Adipocyte (in vitro differentiated cells): ENCODE measurements around the gene PHGDH.

Source experiments
- DNase-seq: peaks from one replicate; pipeline ENCODE4 v3.0.0-alpha.2; 2015; ENCODE audit warnings: low read depth
- H3K27me3 ChIP-seq: replicated peaks from 2 replicates; pipeline ENCODE4 v1.7.0; 2013; ENCODE audit warnings: mild to moderate bottlenecking, low read length, moderate library complexity; ENCODE audit not compliant: control insufficient read depth, insufficient read depth
- H3K36me3 ChIP-seq: 2 replicates; pipeline ENCODE4 v1.7.0; 2013; ENCODE audit warnings: low read length, mild to moderate bottlenecking, moderate library complexity; ENCODE audit not compliant: control insufficient read depth, insufficient read depth, severe bottlenecking
- H3K4me1 ChIP-seq: 2 replicates; pipeline ENCODE4 v1.7.0; 2013; ENCODE audit warnings: mild to moderate bottlenecking, low read length, moderate library complexity; ENCODE audit not compliant: control insufficient read depth, insufficient read depth
- H3K4me3 ChIP-seq: 2 replicates; pipeline ENCODE4 v1.7.0; 2013; ENCODE audit warnings: mild to moderate bottlenecking, low read length, moderate library complexity
- H3K9ac ChIP-seq: 2 replicates; pipeline ENCODE4 v1.7.0; 2013; ENCODE audit warnings: mild to moderate bottlenecking, low read length, moderate library complexity
- H3K9me3 ChIP-seq: 2 replicates; pipeline ENCODE4 v1.7.0; 2013; ENCODE audit warnings: mild to moderate bottlenecking, low read length, moderate library complexity; ENCODE audit not compliant: control insufficient read depth

The PHGDH gene

DNA sequence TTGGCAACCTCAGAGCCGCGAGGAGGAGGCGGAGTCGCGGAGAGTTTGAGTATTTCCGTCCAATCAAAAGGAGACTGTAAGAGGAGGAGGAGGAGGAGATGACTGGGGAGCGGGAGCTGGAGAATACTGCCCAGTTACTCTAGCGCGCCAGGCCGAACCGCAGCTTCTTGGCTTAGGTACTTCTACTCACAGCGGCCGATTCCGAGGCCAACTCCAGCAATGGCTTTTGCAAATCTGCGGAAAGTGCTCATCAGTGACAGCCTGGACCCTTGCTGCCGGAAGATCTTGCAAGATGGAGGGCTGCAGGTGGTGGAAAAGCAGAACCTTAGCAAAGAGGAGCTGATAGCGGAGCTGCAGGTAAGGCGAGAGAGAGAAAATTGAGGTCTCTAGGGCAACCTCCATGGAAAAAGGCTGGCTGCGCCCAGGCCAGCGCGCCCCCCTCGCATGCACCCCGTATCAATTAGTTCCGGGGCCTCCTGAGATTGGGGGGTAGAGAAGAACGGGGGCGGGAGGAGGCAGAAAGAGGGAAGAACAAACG, at the start of gene PHGDH:
PHGDH (plus strand) TSS at position 131 of the 538 bp plus-strand sequence; CDS start at position 220, 89 bp downstream.
- peak within 1 kb of the TSS; percentile 86 for H3K9ac ChIP-seq
- no peaks in the 10 kb centered on the region for H3K9me3 ChIP-seq
- H3K36me3 ChIP-seq: no peaks in the 10 kb centered on the region
- peak; percentile 96 for DNase-seq
- peak within 1 kb of the TSS; percentile 83 for H3K4me3 ChIP-seq
- H3K27me3 ChIP-seq: no peaks in the 10 kb centered on the region
- H3K4me1 ChIP-seq: peaks cover 33% of the 10 kb centered on the region

DNA sequence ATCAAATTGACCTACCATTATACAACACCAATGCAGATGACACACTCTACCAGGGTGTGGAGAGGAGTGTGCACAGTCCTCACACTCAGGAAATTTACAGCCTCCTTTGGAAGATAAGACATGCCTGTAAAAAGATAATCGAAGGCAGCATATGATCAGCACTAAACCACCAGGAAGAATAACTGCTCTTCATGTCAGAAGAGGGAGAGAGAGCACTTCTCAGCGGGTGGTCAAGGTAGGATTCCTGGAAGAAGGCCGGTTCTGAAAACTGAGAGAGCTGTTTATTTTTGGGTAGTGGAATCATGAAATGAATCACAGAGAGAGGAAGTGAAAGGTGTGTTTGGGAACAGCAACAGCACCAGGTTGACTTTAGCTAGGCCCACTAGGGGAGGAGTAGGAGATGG, 49.7 kb upstream of the PHGDH start:
- Histone ChIP-seq H3K4me3 (no peak overlapping the region), H3K9ac (no peak overlapping the region), H3K27me3 (peaks cover 2% of the 10 kb centered on the region), H3K9me3 (no peaks in the 10 kb centered on the region), H3K4me1 (peaks cover 3% of the 10 kb centered on the region), H3K36me3 (no peaks in the 10 kb centered on the region)
- DNase-seq: no peak

DNA sequence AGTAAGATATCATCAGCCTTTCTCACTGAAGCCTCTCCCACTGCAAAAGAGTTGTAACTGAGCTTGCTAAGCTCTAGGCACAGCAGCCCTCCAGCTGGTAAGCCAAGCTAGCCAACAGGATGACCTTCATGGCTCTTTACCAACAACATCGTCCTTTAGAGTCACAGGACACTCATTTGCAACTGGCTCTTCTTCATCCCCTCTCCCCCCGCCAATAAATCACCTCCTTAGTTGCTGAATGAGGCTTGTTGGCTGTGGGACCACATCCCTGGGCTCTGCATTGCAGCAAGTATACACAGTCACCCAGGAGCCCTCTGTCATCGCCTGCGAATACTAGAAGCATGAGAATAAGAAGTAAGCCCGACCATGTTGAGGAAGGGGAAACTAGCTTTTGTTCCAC, 47.7 kb upstream of the PHGDH start:
- Histone ChIP-seq H3K9ac (no peak overlapping the region), H3K27me3 (peaks cover 2% of the 10 kb centered on the region), H3K4me1 (peaks cover 3% of the 10 kb centered on the region), H3K4me3 (no peak overlapping the region), H3K9me3 (no peaks in the 10 kb centered on the region), H3K36me3 (no peaks in the 10 kb centered on the region)
- no peak for DNase-seq

DNA sequence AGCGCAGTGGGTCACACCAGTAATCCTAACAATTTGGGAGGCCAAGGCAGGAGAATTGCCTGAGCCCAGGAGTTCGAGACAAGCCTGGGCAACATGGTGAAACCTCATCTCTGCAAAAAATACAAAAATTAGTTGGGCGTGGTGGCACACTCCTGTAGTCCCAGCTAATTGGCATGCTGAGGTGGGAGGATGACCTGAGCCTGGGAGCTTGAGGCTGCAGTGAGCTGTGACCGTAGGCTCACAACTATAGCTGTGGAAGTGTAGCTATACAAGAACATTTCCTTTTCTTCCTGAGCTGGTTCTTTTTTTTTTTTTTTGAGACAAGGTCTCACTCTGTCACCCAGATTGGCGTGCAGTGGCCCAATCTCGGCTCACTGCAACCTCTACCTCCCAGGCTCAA, 44.6 kb upstream of the PHGDH start:
- Histone ChIP-seq H3K4me1 (peaks cover 3% of the 10 kb centered on the region), H3K9me3 (no peaks in the 10 kb centered on the region), H3K36me3 (no peaks in the 10 kb centered on the region), H3K9ac (no peak overlapping the region), H3K27me3 (peaks cover 2% of the 10 kb centered on the region), H3K4me3 (no peak overlapping the region)
- no peak for DNase-seq

DNA sequence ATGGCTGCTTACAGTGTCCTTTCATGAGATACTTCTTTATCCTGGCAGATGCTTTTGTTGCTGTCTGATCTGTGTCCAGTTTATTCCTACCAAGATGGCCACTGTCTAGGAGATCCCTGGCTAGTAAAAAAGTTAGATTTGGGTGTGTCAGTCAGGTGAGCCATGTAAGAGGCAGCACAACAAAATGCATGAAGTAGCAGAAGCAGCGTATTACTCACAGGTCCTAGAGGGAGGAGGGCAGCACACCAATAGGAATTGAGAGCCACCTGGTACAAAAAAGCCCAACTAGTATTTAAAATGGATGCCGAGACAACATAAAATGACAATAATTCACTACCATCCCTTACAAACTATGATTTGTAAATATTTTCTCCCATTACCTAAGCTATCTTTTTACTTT, 40.8 kb upstream of the PHGDH start:
- Histone ChIP-seq H3K4me3 (no peak overlapping the region), H3K9ac (no peak overlapping the region), H3K36me3 (no peaks in the 10 kb centered on the region), H3K4me1 (peaks cover 25% of the 10 kb centered on the region), H3K27me3 (peaks cover 2% of the 10 kb centered on the region), H3K9me3 (no peaks in the 10 kb centered on the region)
- DNase-seq: no peak

DNA sequence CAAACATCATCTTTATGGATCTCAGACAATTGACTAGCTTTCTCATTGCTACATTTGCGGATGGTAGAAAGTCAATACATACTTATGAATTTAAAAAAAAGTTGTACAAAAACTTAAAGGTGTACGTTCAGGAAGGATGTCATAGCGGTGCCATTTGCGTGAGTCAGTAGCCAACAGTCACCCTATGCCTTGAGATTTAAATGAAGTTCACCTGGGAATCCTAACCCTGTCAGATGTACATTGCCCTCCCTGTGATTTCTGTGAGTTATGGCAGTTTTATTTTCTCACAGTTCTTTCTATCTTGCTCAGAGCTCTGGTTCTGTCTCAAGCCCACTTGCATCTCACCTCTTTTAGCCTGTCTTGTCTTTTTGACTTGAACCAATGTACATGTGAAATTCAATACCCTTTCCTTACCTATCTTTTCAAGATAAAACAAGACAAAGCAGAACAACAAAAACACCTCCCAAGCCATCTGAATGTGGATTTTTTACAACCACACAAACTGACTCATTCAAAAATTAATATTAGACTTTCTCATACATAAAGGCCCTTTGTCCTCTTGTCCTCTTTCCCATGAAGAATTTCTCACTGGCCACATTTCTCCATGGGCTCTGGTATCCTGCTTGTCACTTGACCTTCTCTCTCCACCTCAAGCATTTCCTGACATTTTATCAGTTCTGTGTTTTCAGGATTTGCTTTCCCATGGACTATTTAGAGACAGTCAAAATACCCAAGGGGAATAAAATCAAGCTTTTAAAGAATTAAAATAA, 38.4 kb upstream of the PHGDH start:
- H3K9ac ChIP-seq: no peak overlapping the region
- H3K4me1 ChIP-seq: peaks cover 40% of the 10 kb centered on the region
- H3K9me3 ChIP-seq: no peaks in the 10 kb centered on the region
- DNase-seq: no peak
- no peaks in the 10 kb centered on the region for H3K27me3 ChIP-seq
- no peaks in the 10 kb centered on the region for H3K36me3 ChIP-seq
- H3K4me3 ChIP-seq: no peak overlapping the region

DNA sequence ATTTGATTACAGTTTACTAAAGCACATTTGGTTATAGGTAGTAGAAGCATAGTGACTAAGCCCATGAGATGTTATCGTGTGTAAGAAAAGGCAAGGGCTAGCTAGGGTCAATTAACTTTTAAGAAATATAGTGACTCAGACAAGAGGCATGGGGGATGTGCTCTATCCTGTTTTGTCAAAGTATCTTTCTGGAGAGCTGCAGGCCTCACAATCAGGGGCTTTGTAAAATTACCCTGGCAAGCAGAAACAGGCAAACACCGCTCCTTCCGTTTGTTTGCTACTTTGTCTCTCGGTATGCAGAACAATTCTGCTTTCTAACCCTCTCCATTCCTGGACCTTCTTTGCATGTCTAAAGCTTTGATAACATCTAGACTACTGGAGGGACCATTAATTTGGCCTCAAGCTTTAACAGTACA, 37.6 kb upstream of the PHGDH start:
- peak; percentile 71 for DNase-seq
- H3K4me3 ChIP-seq: no peak overlapping the region
- H3K4me1 ChIP-seq: peaks cover 40% of the 10 kb centered on the region
- H3K36me3 ChIP-seq: no peaks in the 10 kb centered on the region
- H3K9ac ChIP-seq: no peak overlapping the region
- H3K9me3 ChIP-seq: no peaks in the 10 kb centered on the region
- no peaks in the 10 kb centered on the region for H3K27me3 ChIP-seq

DNA sequence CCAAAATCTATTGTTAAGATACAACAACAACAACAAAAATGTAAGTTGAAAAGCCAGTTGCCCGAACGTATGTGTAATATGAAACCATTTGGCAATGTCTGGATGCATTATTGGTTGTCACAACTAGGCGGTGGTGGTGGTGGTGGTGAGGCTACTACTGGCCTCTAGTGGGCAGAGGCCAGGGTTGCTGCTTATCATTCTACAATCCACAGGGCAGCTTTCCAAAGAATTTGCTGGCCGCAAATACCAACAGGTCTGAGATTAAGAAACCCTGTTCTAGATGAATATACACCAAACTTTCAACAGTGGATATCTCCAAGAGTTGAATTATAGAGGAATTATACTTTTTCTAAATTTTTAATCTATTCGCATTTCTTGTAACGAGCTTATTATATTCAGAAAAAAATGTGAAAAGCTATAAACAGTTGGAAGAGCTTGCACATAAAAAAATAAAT, 36.9 kb upstream of the PHGDH start:
- Histone ChIP-seq H3K36me3 (no peaks in the 10 kb centered on the region), H3K27me3 (no peaks in the 10 kb centered on the region), H3K4me3 (peak overlapping the region; percentile 78), H3K9me3 (no peaks in the 10 kb centered on the region), H3K9ac (peak overlapping the region; percentile 71), H3K4me1 (peaks cover 40% of the 10 kb centered on the region)
- DNase-seq: peak; percentile 91

DNA sequence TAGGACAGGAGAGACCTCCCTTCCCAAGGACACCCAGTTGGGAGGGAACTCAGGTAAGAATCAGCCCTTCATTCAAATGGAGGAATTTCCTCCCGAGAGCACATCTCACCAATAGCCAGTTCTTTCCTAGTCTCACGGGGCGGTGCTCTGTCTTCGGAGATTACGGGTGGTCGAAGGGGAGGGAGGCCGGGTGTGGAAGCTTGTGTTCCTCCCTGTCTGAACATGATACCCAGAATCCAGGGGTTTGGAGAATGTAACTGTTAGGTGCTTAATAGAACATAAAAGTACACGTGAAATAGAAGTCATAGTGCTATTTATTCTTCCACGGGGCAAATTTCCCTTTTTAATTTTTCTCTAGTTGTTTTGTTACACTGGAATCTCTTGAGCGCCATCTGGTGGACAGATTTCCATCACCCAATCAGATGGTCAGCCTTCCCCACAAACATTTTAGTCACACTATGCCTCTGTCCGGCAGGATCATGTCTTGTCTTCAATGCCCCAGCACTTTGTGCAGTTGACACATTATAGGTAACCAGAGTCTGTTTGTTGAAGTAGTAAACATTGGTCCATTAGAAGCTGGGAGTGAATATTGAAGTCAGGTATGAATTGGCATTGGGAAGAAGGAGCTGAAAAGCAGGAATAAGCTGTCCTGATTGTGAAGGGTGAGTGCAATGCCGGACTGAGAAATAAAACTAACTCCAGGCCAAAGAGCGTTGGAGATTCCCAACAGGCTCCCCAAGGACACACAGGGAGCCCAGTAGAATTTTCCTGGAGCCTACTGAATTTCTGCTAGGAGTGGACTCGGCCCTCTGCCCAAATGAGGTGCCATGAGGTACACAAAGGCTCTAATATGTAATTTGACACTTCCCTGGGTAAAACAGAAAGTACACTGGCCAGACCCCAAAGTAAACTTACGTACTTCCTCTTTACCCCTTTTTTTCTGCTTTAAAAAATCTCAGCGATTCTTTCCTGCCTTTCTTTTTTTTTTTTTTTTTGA, 36.1 kb upstream of the PHGDH start:
- peak; percentile 96 for DNase-seq
- Histone ChIP-seq H3K27me3 (no peaks in the 10 kb centered on the region), H3K4me1 (peaks cover 40% of the 10 kb centered on the region), H3K9me3 (no peaks in the 10 kb centered on the region), H3K9ac (peak overlapping the region; percentile 71), H3K36me3 (no peaks in the 10 kb centered on the region), H3K4me3 (peak overlapping the region; percentile 78)

DNA sequence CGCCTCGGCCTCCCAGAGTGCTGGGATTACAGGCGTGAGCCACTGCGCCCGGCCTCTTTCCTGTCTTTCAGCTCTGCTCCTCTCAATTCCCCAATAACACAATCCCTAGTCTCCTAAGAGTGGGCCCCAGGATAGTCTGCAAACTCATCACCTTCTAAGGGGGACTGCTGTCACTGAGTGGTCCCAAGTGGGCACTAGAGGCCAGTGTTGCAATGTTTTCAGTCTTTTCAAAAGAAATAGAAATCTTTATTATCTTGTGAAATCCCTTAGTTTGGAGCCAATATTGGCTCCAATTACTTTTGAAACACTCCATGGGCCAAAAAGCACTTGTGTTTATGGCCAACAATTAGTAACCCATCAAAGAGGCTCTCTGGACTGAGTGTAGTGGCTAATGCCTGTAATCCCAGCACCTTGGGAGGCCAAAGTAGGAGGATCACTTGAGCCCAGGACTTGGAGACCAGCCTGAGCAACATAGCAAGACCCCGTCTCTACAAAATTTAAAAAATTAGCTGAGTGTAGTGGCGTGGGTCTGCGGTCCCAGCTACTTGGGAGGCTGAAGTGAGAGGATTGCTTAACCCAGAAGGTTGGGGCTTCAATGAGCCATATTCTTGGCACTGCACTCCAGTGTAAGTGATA, 35.0 kb upstream of the PHGDH start:
- peak; percentile 25 for DNase-seq
- no peaks in the 10 kb centered on the region for H3K27me3 ChIP-seq
- no peak overlapping the region for H3K9ac ChIP-seq
- H3K36me3 ChIP-seq: no peaks in the 10 kb centered on the region
- H3K4me1 ChIP-seq: peaks cover 40% of the 10 kb centered on the region
- H3K9me3 ChIP-seq: no peaks in the 10 kb centered on the region
- no peak overlapping the region for H3K4me3 ChIP-seq
